Epithelial cell of esophagus (primary cell): Measurements from ENCODE around the gene WSCD2.
"Not testable (repeated sequence)": the region's sequence is repeated elsewhere in the genome, so short reads cannot be mapped to it uniquely, and the experiment has no call there.

ENCODE experiments used
- DNase-seq: peaks from one replicate; pipeline ENCODE4 v3.0.0; 2010; ENCODE audit warnings: low read depth
- H3K4me3 ChIP-seq: 2 replicates; pipeline ENCODE4 v1.5.1; 2011; ENCODE audit warnings: mild to moderate bottlenecking, low read length, control low read depth
- TF ChIP-seq, protein P1 (sequence below): IDR thresholded peaks from 2 replicates; pipeline ENCODE4 v1.5.1; 2011; ENCODE audit warnings: low read depth, mild to moderate bottlenecking, low read length, control low read depth, inconsistent platforms; ENCODE audit not compliant: insufficient read depth; ENCODE audit errors: missing control alignments

The WSCD2 gene

DNA sequence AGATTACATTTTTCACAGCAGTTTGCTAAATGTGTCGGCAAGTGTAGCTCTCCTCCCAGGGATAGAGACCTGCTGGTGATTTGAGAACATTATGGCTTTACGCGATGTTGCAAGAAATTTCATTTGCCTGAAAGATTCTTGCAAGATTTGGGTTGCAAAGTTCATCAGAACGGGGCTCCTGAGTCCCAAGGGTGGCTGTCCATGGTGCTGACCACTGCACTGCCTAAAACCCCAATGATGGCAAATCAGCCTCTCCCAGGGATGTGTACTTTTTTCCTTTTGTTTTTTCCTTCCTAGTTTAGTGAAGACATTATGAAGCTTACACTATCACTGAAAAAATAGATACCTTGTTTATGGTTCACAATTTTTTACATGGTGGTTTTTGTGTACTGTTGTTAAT is 85.4 kb downstream of the WSCD2 start:
- DNase-seq = peak; percentile 25
- H3K4me3 ChIP-seq = no peak overlapping the region
- TF ChIP-seq, protein P1, sequence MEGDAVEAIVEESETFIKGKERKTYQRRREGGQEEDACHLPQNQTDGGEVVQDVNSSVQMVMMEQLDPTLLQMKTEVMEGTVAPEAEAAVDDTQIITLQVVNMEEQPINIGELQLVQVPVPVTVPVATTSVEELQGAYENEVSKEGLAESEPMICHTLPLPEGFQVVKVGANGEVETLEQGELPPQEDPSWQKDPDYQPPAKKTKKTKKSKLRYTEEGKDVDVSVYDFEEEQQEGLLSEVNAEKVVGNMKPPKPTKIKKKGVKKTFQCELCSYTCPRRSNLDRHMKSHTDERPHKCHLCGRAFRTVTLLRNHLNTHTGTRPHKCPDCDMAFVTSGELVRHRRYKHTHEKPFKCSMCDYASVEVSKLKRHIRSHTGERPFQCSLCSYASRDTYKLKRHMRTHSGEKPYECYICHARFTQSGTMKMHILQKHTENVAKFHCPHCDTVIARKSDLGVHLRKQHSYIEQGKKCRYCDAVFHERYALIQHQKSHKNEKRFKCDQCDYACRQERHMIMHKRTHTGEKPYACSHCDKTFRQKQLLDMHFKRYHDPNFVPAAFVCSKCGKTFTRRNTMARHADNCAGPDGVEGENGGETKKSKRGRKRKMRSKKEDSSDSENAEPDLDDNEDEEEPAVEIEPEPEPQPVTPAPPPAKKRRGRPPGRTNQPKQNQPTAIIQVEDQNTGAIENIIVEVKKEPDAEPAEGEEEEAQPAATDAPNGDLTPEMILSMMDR = no peak

DNA sequence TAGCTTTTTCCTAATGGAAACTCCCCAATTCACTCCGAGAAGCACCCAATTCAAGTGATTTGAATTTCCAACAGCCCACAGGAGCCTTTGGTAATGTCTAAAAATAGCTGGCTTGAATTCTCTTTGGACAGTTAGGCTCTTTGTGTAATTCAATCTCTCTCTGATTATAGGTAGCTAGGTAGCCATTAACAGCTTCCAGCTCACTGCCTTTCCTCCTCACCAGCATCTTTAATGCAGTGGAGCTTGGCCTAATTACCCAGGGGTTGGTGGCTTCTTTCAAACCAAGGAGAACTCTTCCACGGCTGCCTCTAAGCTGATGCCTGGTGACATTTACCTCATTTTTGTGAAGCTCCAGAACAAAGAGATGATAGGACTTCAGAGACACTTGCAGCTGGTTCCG is 86.4 kb downstream of the WSCD2 start:
- no peak for DNase-seq
- no peak overlapping the region for H3K4me3 ChIP-seq
- TF ChIP-seq, protein P1 = no peak

DNA sequence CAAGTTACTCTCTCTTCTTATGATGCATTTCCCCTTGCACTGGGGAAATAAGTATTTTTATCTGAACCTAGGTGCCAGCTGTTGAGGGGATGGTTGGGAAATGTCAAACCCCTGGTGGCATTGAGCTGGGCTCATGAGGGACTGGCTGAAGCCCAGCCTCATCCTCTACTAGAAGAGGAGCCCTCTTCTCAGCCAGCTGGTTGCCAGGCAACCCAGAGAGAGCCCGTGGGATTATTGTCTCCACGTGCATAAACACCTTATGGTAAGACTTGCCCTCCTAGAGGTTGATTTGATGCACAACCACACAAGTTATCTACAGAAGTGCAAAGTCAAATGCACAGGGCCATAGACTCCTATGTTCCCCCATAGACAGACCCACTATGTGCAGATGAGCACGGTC is 89.8 kb downstream of the WSCD2 start:
- no peak overlapping the region for H3K4me3 ChIP-seq
- DNase-seq = no peak
- TF ChIP-seq, protein P1 = no peak

DNA sequence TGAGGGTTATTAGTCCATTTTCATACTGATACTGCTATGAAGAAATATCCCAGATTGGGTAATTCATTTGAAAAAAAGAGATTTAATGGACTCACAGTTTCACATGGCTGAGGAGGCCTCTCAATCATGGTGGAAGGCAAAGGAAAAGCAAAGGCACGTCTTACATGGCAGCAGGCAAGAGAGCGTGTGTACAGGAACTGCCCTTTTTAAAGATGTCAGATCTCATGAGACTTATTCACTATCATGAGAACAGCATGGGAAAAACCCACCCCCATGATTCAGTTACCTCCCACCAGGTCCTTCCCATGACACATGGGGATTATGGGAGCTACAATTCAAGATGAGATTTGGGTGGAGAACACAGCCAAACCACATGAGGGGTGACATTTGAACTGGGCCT is 96.0 kb downstream of the WSCD2 start:
- not testable (repeated sequence) for H3K4me3 ChIP-seq, DNase-seq

DNA sequence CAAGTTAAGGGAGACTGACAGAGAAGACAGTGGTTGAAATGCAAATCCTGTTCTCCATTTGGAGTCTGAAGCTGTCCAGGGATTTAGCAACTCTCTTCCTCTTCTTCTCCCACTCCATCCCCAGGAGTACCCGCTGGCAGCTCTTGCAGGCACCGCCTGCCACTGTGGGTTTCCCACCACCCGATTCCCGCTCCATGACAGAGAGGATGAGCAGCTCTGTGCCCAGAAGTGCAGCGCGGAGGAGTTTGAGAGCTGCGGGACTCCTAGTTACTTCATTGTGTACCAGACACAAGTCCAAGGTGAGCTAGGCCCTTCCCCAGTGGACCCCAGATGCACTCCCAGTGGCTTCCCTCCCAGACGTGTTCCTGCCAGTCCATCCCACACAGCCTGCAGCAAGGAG is 97.8 kb downstream of the WSCD2 start:
- DNase-seq = no peak
- TF ChIP-seq, protein P1 = no peak
- no peak overlapping the region for H3K4me3 ChIP-seq

DNA sequence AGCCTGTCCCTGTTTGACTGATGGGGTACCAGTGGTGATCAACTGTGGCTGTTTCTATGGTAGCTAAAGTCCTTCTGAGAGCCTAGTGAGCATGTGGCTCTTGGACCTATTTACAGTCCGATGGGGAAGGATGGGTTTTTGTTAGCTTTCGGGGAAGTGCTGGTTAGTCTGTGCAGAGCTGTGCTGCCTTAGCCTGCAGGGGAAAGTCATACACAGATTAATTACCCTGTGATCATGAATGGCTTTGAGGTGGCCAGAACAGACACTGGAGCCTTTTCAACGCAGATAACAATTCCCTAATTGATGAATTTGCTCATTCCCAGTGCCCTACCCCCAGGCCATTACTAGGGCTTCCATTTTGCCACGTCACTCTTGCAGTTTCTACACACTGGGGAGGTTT is 99.7 kb downstream of the WSCD2 start:
- no peak overlapping the region for H3K4me3 ChIP-seq
- DNase-seq = no peak
- TF ChIP-seq, protein P1 = no peak

DNA sequence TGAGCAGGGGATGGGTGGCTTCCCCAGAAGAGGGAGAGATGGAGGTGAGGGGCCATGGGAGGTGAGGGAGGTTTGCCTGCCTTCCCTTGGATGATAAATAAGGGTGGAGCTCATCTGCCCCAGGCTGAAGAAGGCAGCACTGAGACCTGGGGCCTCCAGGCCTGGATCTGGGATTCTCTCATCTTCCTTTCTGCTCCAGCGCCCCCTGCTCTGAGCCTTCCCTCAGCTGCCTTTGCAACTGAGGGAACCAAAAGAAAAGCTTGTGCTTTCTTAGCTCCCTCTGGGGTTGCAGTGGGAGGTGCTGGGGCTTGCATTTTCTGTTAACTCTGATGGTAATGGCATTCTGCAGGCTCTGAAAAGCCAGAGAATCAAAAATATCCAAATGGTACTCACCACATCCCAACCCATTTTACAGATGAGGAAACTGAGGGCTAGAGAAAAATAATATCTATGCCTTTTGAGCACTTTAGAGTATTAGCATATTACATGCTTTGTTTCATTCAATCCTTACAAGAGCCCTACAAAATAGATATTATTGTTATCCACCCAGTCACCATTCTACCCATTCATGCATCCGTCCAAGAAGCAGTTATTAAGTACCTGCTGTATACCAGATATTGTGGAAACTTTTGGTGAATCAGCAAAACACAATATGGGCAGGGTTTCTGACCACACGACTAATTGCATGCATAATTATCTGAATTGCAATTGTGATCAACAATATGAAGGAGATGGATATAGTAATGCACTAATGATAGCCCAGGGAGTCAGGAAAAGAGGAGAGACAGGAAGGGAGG is 102.2 kb downstream of the WSCD2 start:
- TF ChIP-seq, protein P1 = no peak
- no peak for DNase-seq
- H3K4me3 ChIP-seq = no peak overlapping the region
